Measurements from ENCODE around the gene RNASEL.
"Not testable (repeated sequence)": the region's sequence is repeated elsewhere in the genome, so short reads cannot be mapped to it uniquely, and the experiment has no call there.

RNASEL gene

GRCh38 chr1:182560392-182560984 lies 28.6 kb downstream of the RNASEL start:
- H3K27ac ChIP-seq = no peak overlapping the region
- TF ChIP-seq, protein P1, sequence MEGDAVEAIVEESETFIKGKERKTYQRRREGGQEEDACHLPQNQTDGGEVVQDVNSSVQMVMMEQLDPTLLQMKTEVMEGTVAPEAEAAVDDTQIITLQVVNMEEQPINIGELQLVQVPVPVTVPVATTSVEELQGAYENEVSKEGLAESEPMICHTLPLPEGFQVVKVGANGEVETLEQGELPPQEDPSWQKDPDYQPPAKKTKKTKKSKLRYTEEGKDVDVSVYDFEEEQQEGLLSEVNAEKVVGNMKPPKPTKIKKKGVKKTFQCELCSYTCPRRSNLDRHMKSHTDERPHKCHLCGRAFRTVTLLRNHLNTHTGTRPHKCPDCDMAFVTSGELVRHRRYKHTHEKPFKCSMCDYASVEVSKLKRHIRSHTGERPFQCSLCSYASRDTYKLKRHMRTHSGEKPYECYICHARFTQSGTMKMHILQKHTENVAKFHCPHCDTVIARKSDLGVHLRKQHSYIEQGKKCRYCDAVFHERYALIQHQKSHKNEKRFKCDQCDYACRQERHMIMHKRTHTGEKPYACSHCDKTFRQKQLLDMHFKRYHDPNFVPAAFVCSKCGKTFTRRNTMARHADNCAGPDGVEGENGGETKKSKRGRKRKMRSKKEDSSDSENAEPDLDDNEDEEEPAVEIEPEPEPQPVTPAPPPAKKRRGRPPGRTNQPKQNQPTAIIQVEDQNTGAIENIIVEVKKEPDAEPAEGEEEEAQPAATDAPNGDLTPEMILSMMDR (IDR thresholded peaks at IDR 0.05) = no peak
- TF ChIP-seq ZFX (IDR thresholded peaks at IDR 0.05; ENCODE audit: borderline replicate concordance) = no peak

DNA sequence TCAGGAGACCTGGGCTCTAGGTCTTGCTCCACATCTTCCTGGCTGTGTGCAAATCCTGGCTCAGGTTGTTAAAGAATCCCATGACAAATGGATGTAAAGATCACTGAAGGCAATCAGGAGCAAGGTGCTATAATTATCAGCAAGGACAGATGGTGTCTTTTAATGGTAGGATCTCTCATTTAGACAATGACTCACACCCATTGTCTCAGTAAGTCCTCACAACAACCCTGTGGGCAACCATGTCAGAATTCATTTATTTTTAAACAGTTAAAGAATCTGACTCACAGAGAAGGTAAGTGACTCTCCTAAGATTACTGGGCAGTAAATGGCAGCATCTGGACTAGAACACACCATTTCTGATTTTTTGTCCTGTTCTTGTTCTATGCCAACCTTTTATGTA lies 32.8 kb downstream of the RNASEL start:
- no peak overlapping the region for H3K27ac ChIP-seq
- TF ChIP-seq, protein P1 (IDR thresholded peaks at IDR 0.05) = no peak
- TF ChIP-seq ZFX (IDR thresholded peaks at IDR 0.05; ENCODE audit: borderline replicate concordance) = no peak

GRCh38 chr1:182555493-182555892 lies 33.6 kb downstream of the RNASEL start:
- H3K27ac ChIP-seq = no peak overlapping the region
- TF ChIP-seq ZFX (IDR thresholded peaks at IDR 0.05; ENCODE audit: borderline replicate concordance) = no peak
- TF ChIP-seq, protein P1 (IDR thresholded peaks at IDR 0.05) = no peak

DNA sequence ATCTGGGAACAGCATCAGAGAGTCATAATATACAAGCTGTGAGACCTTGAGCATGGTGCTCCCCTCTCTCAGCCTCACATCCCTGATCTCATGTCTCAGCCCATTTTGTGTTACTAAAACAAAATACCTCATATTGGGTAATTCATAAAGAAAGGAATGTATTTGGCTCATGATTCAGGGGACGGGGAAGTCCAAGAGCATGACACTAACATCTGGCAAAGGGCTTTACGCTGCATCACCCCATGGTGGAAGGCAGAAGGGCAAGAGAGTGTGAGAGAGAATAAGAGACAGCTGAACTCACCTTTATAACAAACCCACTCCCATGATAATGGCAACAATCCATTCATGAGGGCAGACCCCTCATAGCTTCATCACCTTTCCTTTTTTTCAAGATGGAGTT lies 36.5 kb downstream of the RNASEL start:
- no peak overlapping the region for H3K27ac ChIP-seq
- TF ChIP-seq ZFX (IDR thresholded peaks at IDR 0.05; ENCODE audit: borderline replicate concordance) = no peak
- TF ChIP-seq, protein P1 (IDR thresholded peaks at IDR 0.05) = no peak

GRCh38 chr1:182549811-182550210 lies 39.2 kb downstream of the RNASEL start:
- TF ChIP-seq, protein P1 (IDR thresholded peaks at IDR 0.05) = no peak
- TF ChIP-seq ZFX (IDR thresholded peaks at IDR 0.05; ENCODE audit: borderline replicate concordance) = no peak
- no peak overlapping the region for H3K27ac ChIP-seq

DNA sequence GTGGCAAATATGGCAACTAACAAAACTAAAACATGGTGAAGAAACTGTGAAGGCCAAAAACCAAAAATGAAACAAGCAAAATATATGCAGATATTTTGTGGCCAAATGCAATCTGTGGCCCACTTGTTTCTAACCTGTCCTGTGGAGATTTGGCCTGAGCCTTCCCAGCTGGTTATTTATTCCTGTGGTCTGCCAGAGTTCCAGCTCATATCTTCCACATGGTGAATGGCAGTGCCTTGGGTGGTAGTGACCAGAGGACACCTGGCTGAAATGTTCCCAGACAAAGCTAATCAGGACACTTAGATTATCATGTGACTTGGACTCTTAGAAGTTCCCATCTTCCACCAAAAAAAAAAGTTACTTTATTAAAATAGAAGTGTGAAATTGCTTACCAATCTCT lies 39.7 kb downstream of the RNASEL start:
- no peak overlapping the region for H3K27ac ChIP-seq
- TF ChIP-seq, protein P1 (IDR thresholded peaks at IDR 0.05) = no peak
- no peak for TF ChIP-seq ZFX (IDR thresholded peaks at IDR 0.05; ENCODE audit: borderline replicate concordance)

GRCh38 chr1:182533896-182534295 lies 55.2 kb downstream of the RNASEL start:
- no peak overlapping the region for H3K27ac ChIP-seq
- TF ChIP-seq, protein P1 (IDR thresholded peaks at IDR 0.05) = no peak
- no peak for TF ChIP-seq ZFX (IDR thresholded peaks at IDR 0.05; ENCODE audit: borderline replicate concordance)

DNA sequence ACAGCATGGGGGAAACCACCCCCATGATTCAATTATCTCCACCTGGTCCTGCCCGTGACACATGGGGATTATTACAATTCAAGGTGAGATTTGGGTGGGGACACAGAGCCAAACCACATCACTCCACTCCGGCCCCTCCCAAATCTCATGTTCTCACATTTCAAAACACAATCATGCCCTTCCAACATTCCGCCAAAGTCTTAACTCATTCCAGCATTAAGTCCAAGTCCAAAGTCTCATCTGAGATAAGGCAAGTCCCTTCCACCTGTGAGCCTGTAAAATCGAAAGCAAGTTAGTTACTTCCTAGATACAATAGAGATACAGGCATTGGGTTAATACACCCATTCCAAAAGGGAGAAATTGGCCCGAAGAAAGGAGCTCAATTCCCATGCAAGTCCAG lies 60.9 kb downstream of the RNASEL start:
- not testable (repeated sequence) for H3K27ac ChIP-seq

Measured in 22Rv1 (cell line).